CD4-positive, alpha-beta memory T cell (primary cell): ENCODE data around the gene EPC2. TPM values are rescaled to one million over a fixed set of nuclear protein-coding genes. Genes with fewer than 3 reads are reported as not detected.

ENCODE experiments used
- CTCF ChIA-PET: fragments of 350-600 bp; sonication (Branson Sonifier 250); formaldehyde crosslinking; loops from one replicate; lab custom pipeline; 2021; ENCODE audit warnings: inconsistent platforms; ENCODE audit not compliant: partially characterized antibody; lab: Charles Lee
- POLR2A ChIA-PET: fragments of 350-600 bp; sonication (Branson Sonifier 250); formaldehyde crosslinking; loops from one replicate; lab custom pipeline; 2021; ENCODE audit not compliant: partially characterized antibody; lab: Charles Lee
- DNase-seq, 5 donors: peaks; one replicate each; pipeline versions ENCODE4 v3.0.0 to v3.0.0-alpha.2; 2020 to 2022; ENCODE audit warnings: mixed read lengths in 1 of 5
- H3K27ac ChIP-seq: one replicate; pipeline ENCODE4 v1.7.0; 2013; ENCODE audit warnings: low read depth, low read length
- H3K27me3 ChIP-seq: 2 replicates; pipeline ENCODE4 v1.7.0; 2013; ENCODE audit warnings: mild to moderate bottlenecking, low read length, moderate library complexity; ENCODE audit not compliant: insufficient read depth
- H3K36me3 ChIP-seq: 2 replicates; pipeline ENCODE4 v1.7.0; 2013; ENCODE audit warnings: mild to moderate bottlenecking, low read length, moderate library complexity; ENCODE audit not compliant: insufficient read depth
- H3K4me1 ChIP-seq: 2 replicates; pipeline ENCODE4 v1.7.0; 2013; ENCODE audit warnings: mild to moderate bottlenecking, low read length, moderate library complexity; ENCODE audit not compliant: insufficient read depth
- H3K4me3 ChIP-seq, 2 donors: one replicate each; pipeline ENCODE4 v1.7.0; 2013; ENCODE audit warnings: low read length in 2 of 2, mild to moderate bottlenecking in 1 of 2
- H3K9me3 ChIP-seq, 2 donors: one replicate each; pipeline ENCODE4 v1.7.0; 2013; ENCODE audit warnings: low read length in 2 of 2, control low read depth in 1 of 2; ENCODE audit not compliant: control insufficient read depth in 1 of 2
- H3K27ac Mint-ChIP-seq, 7 donors: one replicate each; pipeline ENCODE4 v1.8.0; 2020 to 2021; ENCODE audit warnings: mixed read lengths in 7 of 7, mild to moderate bottlenecking in 6 of 7, inconsistent platforms in 3 of 7, moderate library complexity in 3 of 7
- H3K27me3 Mint-ChIP-seq, 2 donors: one replicate each; pipeline ENCODE4 v1.8.0; 2020 to 2021; ENCODE audit warnings: mixed read lengths in 2 of 2
- H3K36me3 Mint-ChIP-seq, 2 donors: one replicate each; pipeline ENCODE4 v1.8.0; 2020 to 2021; ENCODE audit warnings: mixed read lengths in 2 of 2, inconsistent platforms in 1 of 2, mild to moderate bottlenecking in 1 of 2
- H3K4me1 Mint-ChIP-seq, 4 donors: one replicate each; pipeline ENCODE4 v1.8.0; 2020 to 2021; ENCODE audit warnings: mixed read lengths in 4 of 4, mild to moderate bottlenecking in 1 of 4
- H3K4me3 Mint-ChIP-seq, 8 donors: one replicate each; pipeline ENCODE4 v1.8.0; 2020 to 2021; ENCODE audit warnings: mixed read lengths in 8 of 8, mild to moderate bottlenecking in 7 of 8, moderate library complexity in 6 of 8, inconsistent platforms in 3 of 8
- H3K9me3 Mint-ChIP-seq, 8 donors: one replicate each; pipeline ENCODE4 v1.8.0; 2020 to 2021; ENCODE audit warnings: mixed read lengths in 8 of 8, mild to moderate bottlenecking in 5 of 8, inconsistent platforms in 3 of 8, moderate library complexity in 1 of 8
- intact Hi-C: fragments of 100-400 bp; cut with micrococcal nuclease; formaldehyde crosslinking; loops from one replicate; pipeline ENCODE4 v1.15.1; 2023
- polyA plus RNA-seq, 2 donors: library from polyadenylated mRNA; unstranded; fragments of 300-500 nt; fragmentation: Illumina TruSeq; gene quantifications; one replicate each; pipeline ENCODE4 v1.2.3, GENCODE V29; 2021
- total RNA-seq, 2 experiments: library from RNA; stranded (reverse); gene quantifications; one replicate each; pipeline ENCODE4 v1.2.3, GENCODE V29; 2021

EPC2 gene
- total and polyA plus RNA-seq, 4 experiments from 2014 or later, result 1.4 to 77.9 (median 37.3) TPM

DNA sequence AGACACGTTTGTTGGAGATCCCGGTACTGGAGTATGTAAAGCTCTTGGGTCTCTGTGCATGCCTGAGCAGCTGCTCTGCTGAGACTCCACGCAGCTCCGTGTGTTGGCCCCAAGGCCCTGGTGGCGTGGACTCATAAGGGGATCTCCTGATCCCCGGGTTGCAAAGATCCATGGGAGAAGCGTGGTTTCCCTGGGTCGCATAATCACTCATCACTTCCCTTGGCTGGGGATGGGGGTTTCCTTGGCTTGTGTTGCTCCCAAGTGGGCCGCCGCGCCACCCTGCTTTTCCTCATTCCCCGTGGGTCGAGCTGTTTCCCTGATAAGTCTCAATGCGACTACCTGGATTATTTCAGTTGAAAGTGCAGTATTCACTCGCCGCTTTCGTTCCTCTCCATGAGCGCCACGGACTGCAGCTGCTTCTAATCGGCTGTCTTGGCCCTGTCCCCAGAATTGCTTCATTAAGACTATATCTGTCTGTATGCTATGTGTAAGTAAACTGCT is 76.0 kb downstream of the EPC2 start:
- no peak overlapping the region for H3K4me3 ChIP-seq
- no peak overlapping the region for H3K27ac ChIP-seq
- peak overlapping the region in 4 of 7 donors; percentile 6 to 58 (median 31) for H3K27ac Mint-ChIP-seq

DNA sequence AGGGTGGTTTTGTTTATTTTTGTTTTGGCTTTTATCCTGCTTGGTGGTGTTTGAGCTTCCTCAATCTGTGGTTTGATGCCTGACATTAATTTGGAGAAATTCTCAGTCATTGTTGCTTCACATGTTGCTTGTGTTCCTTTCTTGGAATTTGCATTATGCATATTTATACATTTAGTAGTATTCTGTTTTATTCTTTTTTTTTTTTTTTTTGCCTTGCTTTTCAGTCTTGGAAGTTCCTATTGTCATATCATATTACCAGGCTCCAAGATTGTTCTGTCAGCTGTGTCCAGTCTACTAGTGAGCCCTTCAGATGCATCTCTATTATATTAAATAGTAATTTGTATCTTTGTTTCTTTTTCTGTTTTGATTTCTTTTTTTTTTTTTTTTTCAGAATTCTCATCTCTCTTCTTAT is 77.0 kb downstream of the EPC2 start:
- no peak for DNase-seq
- Mint-ChIP-seq H3K9me3 (peaks cover 0 to 8% (median 0%) of the 10 kb centered on the region in 8 donors), H3K4me1 (peaks cover 75 to 95% (median 86%) of the 10 kb centered on the region in 4 donors), H3K36me3 (peaks cover 26 to 27% of the 10 kb centered on the region in 2 donors), H3K27me3 (no peaks in the 10 kb centered on the region), H3K27ac (peak overlapping the region in 3 of 7 donors; percentile 19 to 76 (median 67)), H3K4me3 (peak overlapping the region in 5 of 8 donors; percentile 35 to 62 (median 45))
- Histone ChIP-seq H3K9me3 (no peaks in the 10 kb centered on the region), H3K27me3 (no peaks in the 10 kb centered on the region), H3K27ac (no peak overlapping the region), H3K36me3 (no peaks in the 10 kb centered on the region), H3K4me3 (no peak overlapping the region), H3K4me1 (peaks cover 83% of the 10 kb centered on the region)
- ChIA-PET POLR2A (interaction anchor here (0.7 kb wide), 1 partner anchor 19 kb away, joined by 3 read pairs; no protein-coding TSS in a partner anchor), CTCF (no interaction called here)
- intact Hi-C loops, result no loop called here

More for the DNA sequence above, 76.0 kb downstream of the EPC2 start:
- H3K36me3 ChIP-seq, result no peaks in the 10 kb centered on the region
- POLR2A ChIA-PET, result interaction anchor here (1.5 kb wide), 1 partner anchor 75 kb away, joined by 4 read pairs; no protein-coding TSS in a partner anchor
- Mint-ChIP-seq H3K27me3 (no peaks in the 10 kb centered on the region), H3K9me3 (peaks cover 0 to 6% (median 0%) of the 10 kb centered on the region in 8 donors), H3K36me3 (peaks cover 22 to 27% of the 10 kb centered on the region in 2 donors), H3K4me1 (peaks cover 78 to 95% (median 87%) of the 10 kb centered on the region in 4 donors), H3K4me3 (peak overlapping the region in 6 of 8 donors; percentile 40 to 69 (median 47))
- no peak for DNase-seq
- CTCF ChIA-PET, result interaction anchor here (1.4 kb wide), 1 partner anchor 212 kb away, joined by 3 read pairs; no protein-coding TSS in a partner anchor
- H3K27me3 ChIP-seq, result no peaks in the 10 kb centered on the region
- no peaks in the 10 kb centered on the region for H3K9me3 ChIP-seq
- intact Hi-C loops, result no loop called here
- H3K4me1 ChIP-seq, result peaks cover 85% of the 10 kb centered on the region

GRCh38 chr2:148721991-148722777 is 77.6 kb downstream of the EPC2 start:
- H3K9me3 Mint-ChIP-seq, result peaks cover 0 to 10% (median under 1%) of the 10 kb centered on the region in 8 donors
- peaks cover 71 to 94% (median 82%) of the 10 kb centered on the region in 4 donors for H3K4me1 Mint-ChIP-seq
- Histone ChIP-seq H3K9me3 (no peaks in the 10 kb centered on the region), H3K27ac (no peak overlapping the region), H3K36me3 (no peaks in the 10 kb centered on the region), H3K4me1 (peaks cover 78% of the 10 kb centered on the region), H3K4me3 (no peak overlapping the region), H3K27me3 (no peaks in the 10 kb centered on the region)
- intact Hi-C loops, result no loop called here
- ChIA-PET CTCF (no interaction called here), POLR2A (no interaction called here)
- H3K27ac Mint-ChIP-seq, result peak overlapping the region in 3 of 7 donors; percentile 4 to 87 (median 84)
- H3K36me3 Mint-ChIP-seq, result peaks cover 30 to 32% of the 10 kb centered on the region in 2 donors
- DNase-seq, result no peak
- peak overlapping the region in 3 of 8 donors; percentile 35 to 72 (median 52) for H3K4me3 Mint-ChIP-seq
- no peaks in the 10 kb centered on the region for H3K27me3 Mint-ChIP-seq

DNA sequence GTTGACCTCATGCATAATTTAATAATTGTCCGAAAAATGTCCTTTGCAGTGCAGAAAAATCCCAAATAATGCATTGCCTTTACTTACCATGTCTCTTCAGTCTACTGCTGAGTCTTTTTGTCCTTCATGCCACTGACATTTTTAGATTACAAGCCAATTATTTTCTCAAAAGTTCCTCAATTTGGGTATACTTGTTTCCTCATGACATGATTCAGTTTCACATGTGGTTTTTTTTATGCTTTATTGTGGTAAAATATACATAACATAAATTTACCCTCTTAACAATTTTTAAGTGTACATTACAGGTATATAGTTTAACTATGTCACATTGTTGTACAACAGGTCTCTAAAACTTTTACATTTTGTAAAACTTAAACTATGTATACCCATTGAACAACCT is 81.0 kb downstream of the EPC2 start:
- intact Hi-C loops, result no loop called here
- Mint-ChIP-seq H3K9me3 (peaks cover 0 to 15% (median 2%) of the 10 kb centered on the region in 8 donors), H3K4me3 (peak overlapping the region in 5 of 8 donors; percentile 21 to 55 (median 38)), H3K4me1 (peaks cover 48 to 82% (median 60%) of the 10 kb centered on the region in 4 donors), H3K36me3 (peaks cover 19% of the 10 kb centered on the region in 2 donors), H3K27ac (peak overlapping the region in 2 of 7 donors; percentile 7 to 22), H3K27me3 (no peaks in the 10 kb centered on the region)
- H3K4me1 ChIP-seq, result peaks cover 50% of the 10 kb centered on the region
- CTCF ChIA-PET, result no interaction called here
- no peaks in the 10 kb centered on the region for H3K27me3 ChIP-seq
- no peak overlapping the region for H3K27ac ChIP-seq
- H3K4me3 ChIP-seq, result no peak overlapping the region
- POLR2A ChIA-PET, result no interaction called here
- DNase-seq, result no peak
- H3K9me3 ChIP-seq, result no peaks in the 10 kb centered on the region
- H3K36me3 ChIP-seq, result no peaks in the 10 kb centered on the region

- CTCF ChIA-PET, result no interaction called here
- Mint-ChIP-seq H3K9me3 (peaks cover 0 to 15% (median 2%) of the 10 kb centered on the region in 8 donors), H3K27me3 (no peaks in the 10 kb centered on the region), H3K4me1 (peaks cover 47 to 81% (median 57%) of the 10 kb centered on the region in 4 donors), H3K27ac (peak overlapping the region in 3 of 7 donors; percentile 10 to 62 (median 22)), H3K36me3 (peaks cover 15 to 16% of the 10 kb centered on the region in 2 donors), H3K4me3 (peak overlapping the region in 4 of 8 donors; percentile 27 to 51 (median 46))
- Histone ChIP-seq H3K4me1 (peaks cover 43% of the 10 kb centered on the region), H3K4me3 (no peak overlapping the region), H3K36me3 (no peaks in the 10 kb centered on the region), H3K27ac (no peak overlapping the region), H3K9me3 (no peaks in the 10 kb centered on the region), H3K27me3 (no peaks in the 10 kb centered on the region)
- no peak for DNase-seq
- POLR2A ChIA-PET, result no interaction called here
- intact Hi-C loops, result no loop called here
Observed at GRCh38 chr2:148726228-148726627, 81.7 kb downstream of the EPC2 start.

GRCh38 chr2:148730085-148730484 is 85.5 kb downstream of the EPC2 start:
- no peaks in the 10 kb centered on the region for H3K27me3 Mint-ChIP-seq
- H3K27ac Mint-ChIP-seq, result peak overlapping the region in 1 of 7 donors; percentile 36
- no peak for DNase-seq
- Histone ChIP-seq H3K4me1 (peaks cover 16% of the 10 kb centered on the region), H3K27ac (no peak overlapping the region), H3K36me3 (no peaks in the 10 kb centered on the region), H3K4me3 (no peak overlapping the region), H3K9me3 (no peaks in the 10 kb centered on the region), H3K27me3 (no peaks in the 10 kb centered on the region)
- peaks cover 0 to 15% (median 2%) of the 10 kb centered on the region in 8 donors for H3K9me3 Mint-ChIP-seq
- H3K4me3 Mint-ChIP-seq, result no peak overlapping the region
- ChIA-PET POLR2A (interaction anchor here (1.1 kb wide), 1 partner anchor 84 kb away, joined by 3 read pairs; no protein-coding TSS in a partner anchor), CTCF (no interaction called here)
- H3K4me1 Mint-ChIP-seq, result peaks cover 30 to 60% (median 40%) of the 10 kb centered on the region in 4 donors
- H3K36me3 Mint-ChIP-seq, result peaks cover 16 to 19% of the 10 kb centered on the region in 2 donors
- intact Hi-C loops, result no loop called here

GRCh38 chr2:148737742-148738141 is 93.2 kb downstream of the EPC2 start:
- Mint-ChIP-seq H3K4me1 (peaks cover 32 to 54% (median 47%) of the 10 kb centered on the region in 4 donors), H3K27me3 (no peaks in the 10 kb centered on the region), H3K9me3 (no peaks in the 10 kb centered on the region), H3K4me3 (peak overlapping the region in 1 of 8 donors; percentile 19), H3K36me3 (peaks cover 3 to 4% of the 10 kb centered on the region in 2 donors), H3K27ac (peak overlapping the region in 2 of 7 donors; percentile 10 to 22)
- ChIA-PET POLR2A (interaction anchor here (0.5 to 1.6 kb wide), 3 partner anchors 13 to 232 kb away, joined by 3 read pairs; no protein-coding TSS in a partner anchor), CTCF (no interaction called here)
- Histone ChIP-seq H3K27ac (no peak overlapping the region), H3K36me3 (no peaks in the 10 kb centered on the region), H3K27me3 (no peaks in the 10 kb centered on the region), H3K9me3 (no peaks in the 10 kb centered on the region), H3K4me3 (no peak overlapping the region), H3K4me1 (peaks cover 49% of the 10 kb centered on the region)
- no peak for DNase-seq
- intact Hi-C loops, result loop anchor here (5.0 kb wide), 1 partner anchor 80 kb away; no protein-coding TSS in a partner anchor
